Neural progenitor cell (in vitro differentiated cells): ENCODE results near the gene PEMT. TPM values are rescaled to one million over a fixed set of nuclear protein-coding genes. Genes with fewer than 3 reads are reported as not detected.

Experiments
- DNase-seq: peaks from one replicate; pipeline ENCODE4 v3.0.0-alpha.2; 2016; ENCODE audit warnings: low spot score
- H2AFZ ChIP-seq: fragments of 200-600 bp; sonication (generic); replicated peaks from 2 replicates; pipeline ENCODE4 v1.6.1; 2016; ENCODE audit warnings: antibody characterized with exemption
- H3F3A ChIP-seq: fragments of 200-600 bp; sonication (generic); 2 replicates; pipeline ENCODE4 v1.6.1; 2016; ENCODE audit warnings: antibody characterized with exemption, low read depth
- H3K27ac ChIP-seq: fragments of 200-600 bp; sonication (generic); 2 replicates; pipeline ENCODE4 v1.5.1; 2016; ENCODE audit warnings: mild to moderate bottlenecking
- H3K27me3 ChIP-seq: fragments of 200-600 bp; sonication (generic); 2 replicates; pipeline ENCODE4 v1.6.1; 2016; ENCODE audit warnings: mild to moderate bottlenecking, moderate library complexity
- H3K36me3 ChIP-seq: fragments of 200-600 bp; sonication (generic); 2 replicates; pipeline ENCODE4 v1.5.1; 2016
- H3K4me1 ChIP-seq: fragments of 200-600 bp; sonication (generic); 2 replicates; pipeline ENCODE4 v1.6.1; 2016; ENCODE audit warnings: mixed run types
- H3K4me2 ChIP-seq: fragments of 200-600 bp; sonication (generic); 2 replicates; pipeline ENCODE4 v1.6.1; 2016
- H3K4me3 ChIP-seq: fragments of 200-600 bp; sonication (generic); 2 replicates; pipeline ENCODE4 v1.5.1; 2016
- H3K79me2 ChIP-seq: fragments of 200-600 bp; sonication (generic); 2 replicates; pipeline ENCODE4 v1.6.1; 2016; ENCODE audit warnings: low read depth
- H3K9ac ChIP-seq: fragments of 200-600 bp; sonication (generic); 2 replicates; pipeline ENCODE4 v1.6.1; 2016
- H3K9me3 ChIP-seq: fragments of 200-600 bp; sonication (generic); 2 replicates; pipeline ENCODE4 v1.5.1; 2016; ENCODE audit warnings: low read depth
- H4K20me1 ChIP-seq: fragments of 200-600 bp; sonication (generic); 2 replicates; pipeline ENCODE4 v1.6.1; 2016; ENCODE audit warnings: low read depth
- H3K27ac Mint-ChIP-seq: 3 replicates; pipeline ENCODE4 v1.8.0; 2021; ENCODE audit warnings: mixed read lengths
- H3K27me3 Mint-ChIP-seq: 2 replicates; pipeline ENCODE4 v1.8.0; 2022; ENCODE audit warnings: low read depth, mild to moderate bottlenecking, inconsistent platforms, moderate library complexity, mixed read lengths; ENCODE audit not compliant: insufficient read depth
- H3K36me3 Mint-ChIP-seq: 3 replicates; pipeline ENCODE4 v1.8.0; 2021; ENCODE audit warnings: mixed read lengths
- H3K4me1 Mint-ChIP-seq: 3 replicates; pipeline ENCODE4 v1.8.0; 2021; ENCODE audit warnings: mixed read lengths
- H3K4me3 Mint-ChIP-seq: 3 replicates; pipeline ENCODE4 v1.8.0; 2021; ENCODE audit warnings: mild to moderate bottlenecking, moderate library complexity, mixed read lengths
- H3K9me3 Mint-ChIP-seq: 3 replicates; pipeline ENCODE4 v1.8.0; 2020; ENCODE audit warnings: mixed read lengths
- EZH2 ChIP-seq: fragments of 200-600 bp; sonication (generic); IDR thresholded peaks from 2 replicates; pipeline ENCODE4 v1.6.1; 2017; ENCODE audit warnings: antibody characterized with exemption, mild to moderate bottlenecking, moderate library complexity
- EZH2phosphoT487 ChIP-seq: fragments of 200-600 bp; sonication (generic); IDR thresholded peaks from 2 replicates; pipeline ENCODE4 v1.6.1; 2017; ENCODE audit warnings: antibody characterized with exemption
- total RNA-seq: library from RNA; depleted of rRNA; stranded (reverse); fragments of >200 nt; gene quantifications from 2 replicates; pipeline ENCODE4 v1.2.3, GENCODE V29; 2015; ENCODE audit warnings: low replicate concordance
- TF ChIP-seq, protein P1 (sequence below): fragments of 200-600 bp; sonication (generic); IDR thresholded peaks from 2 replicates; pipeline ENCODE4 v1.5.1; 2017; ENCODE audit warnings: antibody characterized with exemption, mild to moderate bottlenecking

The PEMT gene
- total RNA-seq, 1 donor from 2014 or later, result 17.7 TPM

DNA sequence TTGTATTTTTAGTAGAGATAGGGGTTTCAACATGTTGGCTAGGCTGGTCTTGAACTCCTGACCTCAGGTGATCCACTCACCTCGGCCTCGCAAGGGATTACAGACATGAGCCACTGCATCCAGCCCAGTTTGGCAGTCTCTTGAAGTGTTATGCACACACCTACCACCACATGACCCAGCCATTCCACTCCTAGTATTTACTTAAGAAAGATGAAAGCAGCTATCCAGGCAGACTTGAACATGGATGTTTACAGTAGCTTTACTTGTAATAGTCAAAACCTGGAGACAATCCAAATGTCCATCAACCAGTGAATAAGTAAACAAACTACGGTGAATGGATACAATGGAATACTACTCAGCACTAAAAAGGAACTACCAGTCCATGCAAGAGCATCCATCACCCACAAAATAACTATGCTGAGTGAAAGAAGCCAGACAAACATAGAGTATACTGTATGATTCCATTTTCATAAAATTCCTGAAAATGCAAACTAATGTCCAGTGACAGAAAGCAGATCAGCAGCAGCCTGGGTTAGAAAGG lies 57.5 kb downstream of the PEMT start:
- no peaks in the 10 kb centered on the region for H3F3A ChIP-seq
- no peak overlapping the region for H3K27ac ChIP-seq
- H3K4me2 ChIP-seq, result no peak overlapping the region
- Mint-ChIP-seq H3K27ac (no peak overlapping the region), H3K36me3 (no peaks in the 10 kb centered on the region), H3K9me3 (no peaks in the 10 kb centered on the region), H3K4me3 (no peak overlapping the region), H3K4me1 (peaks cover 9% of the 10 kb centered on the region), H3K27me3 (peaks cover 6% of the 10 kb centered on the region)
- TF ChIP-seq EZH2phosphoT487, result no peak
- TF ChIP-seq EZH2, result no peak
- H3K9ac ChIP-seq, result no peak overlapping the region
- H3K79me2 ChIP-seq, result no peaks in the 10 kb centered on the region
- no peaks in the 10 kb centered on the region for H3K27me3 ChIP-seq
- H4K20me1 ChIP-seq, result no peaks in the 10 kb centered on the region
- H3K9me3 ChIP-seq, result no peaks in the 10 kb centered on the region
- H3K4me3 ChIP-seq, result no peak overlapping the region
- H3K36me3 ChIP-seq, result no peaks in the 10 kb centered on the region
- H2AFZ ChIP-seq, result no peak overlapping the region
- no peaks in the 10 kb centered on the region for H3K4me1 ChIP-seq
- no peak for DNase-seq

DNA sequence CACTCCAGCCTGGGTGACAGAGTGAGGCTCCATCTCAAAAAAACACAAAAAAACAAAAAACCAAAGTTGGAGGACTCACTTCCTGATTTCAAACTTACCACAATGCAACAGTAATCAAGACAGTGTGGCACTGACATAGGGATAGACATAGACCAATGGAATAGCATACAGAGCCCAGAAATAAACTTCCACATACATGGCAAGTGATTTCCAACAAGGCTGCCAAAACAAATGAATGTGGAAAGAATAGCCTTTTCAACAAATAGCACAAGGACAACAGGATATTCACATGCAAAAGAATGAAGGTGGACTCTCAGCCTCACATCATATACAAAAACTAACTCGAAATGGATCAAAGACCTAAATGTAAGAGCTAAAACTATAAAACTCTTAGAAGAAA lies 58.5 kb downstream of the PEMT start:
- no peaks in the 10 kb centered on the region for H3K9me3 ChIP-seq
- no peak overlapping the region for H3K9ac ChIP-seq
- no peak overlapping the region for H3K4me2 ChIP-seq
- Mint-ChIP-seq H3K27ac (no peak overlapping the region), H3K27me3 (peaks cover 6% of the 10 kb centered on the region), H3K4me1 (peaks cover 11% of the 10 kb centered on the region), H3K4me3 (no peak overlapping the region), H3K9me3 (no peaks in the 10 kb centered on the region), H3K36me3 (no peaks in the 10 kb centered on the region)
- no peak overlapping the region for H3K27ac ChIP-seq
- no peak overlapping the region for H2AFZ ChIP-seq
- DNase-seq, result no peak
- TF ChIP-seq, protein P1, sequence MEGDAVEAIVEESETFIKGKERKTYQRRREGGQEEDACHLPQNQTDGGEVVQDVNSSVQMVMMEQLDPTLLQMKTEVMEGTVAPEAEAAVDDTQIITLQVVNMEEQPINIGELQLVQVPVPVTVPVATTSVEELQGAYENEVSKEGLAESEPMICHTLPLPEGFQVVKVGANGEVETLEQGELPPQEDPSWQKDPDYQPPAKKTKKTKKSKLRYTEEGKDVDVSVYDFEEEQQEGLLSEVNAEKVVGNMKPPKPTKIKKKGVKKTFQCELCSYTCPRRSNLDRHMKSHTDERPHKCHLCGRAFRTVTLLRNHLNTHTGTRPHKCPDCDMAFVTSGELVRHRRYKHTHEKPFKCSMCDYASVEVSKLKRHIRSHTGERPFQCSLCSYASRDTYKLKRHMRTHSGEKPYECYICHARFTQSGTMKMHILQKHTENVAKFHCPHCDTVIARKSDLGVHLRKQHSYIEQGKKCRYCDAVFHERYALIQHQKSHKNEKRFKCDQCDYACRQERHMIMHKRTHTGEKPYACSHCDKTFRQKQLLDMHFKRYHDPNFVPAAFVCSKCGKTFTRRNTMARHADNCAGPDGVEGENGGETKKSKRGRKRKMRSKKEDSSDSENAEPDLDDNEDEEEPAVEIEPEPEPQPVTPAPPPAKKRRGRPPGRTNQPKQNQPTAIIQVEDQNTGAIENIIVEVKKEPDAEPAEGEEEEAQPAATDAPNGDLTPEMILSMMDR, result no peak
- no peak for TF ChIP-seq EZH2phosphoT487
- no peak for TF ChIP-seq EZH2
- H3F3A ChIP-seq, result no peaks in the 10 kb centered on the region
- H3K27me3 ChIP-seq, result no peaks in the 10 kb centered on the region
- H3K79me2 ChIP-seq, result no peaks in the 10 kb centered on the region
- H3K4me3 ChIP-seq, result no peak overlapping the region
- H3K36me3 ChIP-seq, result no peaks in the 10 kb centered on the region
- H4K20me1 ChIP-seq, result no peaks in the 10 kb centered on the region
- H3K4me1 ChIP-seq, result no peaks in the 10 kb centered on the region

DNA sequence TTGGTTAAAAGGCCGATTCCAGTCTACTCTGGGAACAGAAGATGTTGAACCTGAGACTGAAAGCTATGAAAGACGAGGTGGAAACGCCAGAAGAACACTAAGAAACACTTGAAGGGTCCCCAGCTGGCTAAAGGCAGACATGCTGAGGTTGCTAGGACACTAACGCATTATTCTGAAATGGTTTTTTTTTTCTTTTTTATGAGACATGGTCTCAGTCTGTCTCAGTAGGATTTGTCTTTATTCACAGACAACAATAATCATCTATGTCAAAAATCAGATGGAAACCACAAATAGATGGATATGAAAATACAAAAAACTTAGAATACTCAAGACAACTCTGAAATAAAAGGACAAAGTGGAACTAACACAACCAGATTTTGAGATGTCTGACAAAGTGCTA lies 60.4 kb downstream of the PEMT start:
- DNase-seq, result no peak
- Mint-ChIP-seq H3K27ac (no peak overlapping the region), H3K9me3 (no peaks in the 10 kb centered on the region), H3K4me1 (peaks cover 7% of the 10 kb centered on the region), H3K36me3 (no peaks in the 10 kb centered on the region), H3K4me3 (no peak overlapping the region), H3K27me3 (peaks cover 6% of the 10 kb centered on the region)
- no peak overlapping the region for H2AFZ ChIP-seq
- H3F3A ChIP-seq, result no peaks in the 10 kb centered on the region
- no peaks in the 10 kb centered on the region for H3K79me2 ChIP-seq
- H3K27me3 ChIP-seq, result no peaks in the 10 kb centered on the region
- peaks cover 4% of the 10 kb centered on the region for H4K20me1 ChIP-seq
- H3K4me1 ChIP-seq, result no peaks in the 10 kb centered on the region
- H3K36me3 ChIP-seq, result no peaks in the 10 kb centered on the region
- no peak overlapping the region for H3K27ac ChIP-seq
- TF ChIP-seq EZH2 (no peak), EZH2phosphoT487 (no peak)
- TF ChIP-seq, protein P1, result no peak
- H3K4me2 ChIP-seq, result no peak overlapping the region
- no peaks in the 10 kb centered on the region for H3K9me3 ChIP-seq
- H3K9ac ChIP-seq, result no peak overlapping the region
- H3K4me3 ChIP-seq, result no peak overlapping the region
